H9 (cell line): ENCODE results near the gene WDR48. TPM values are rescaled to one million over a fixed set of nuclear protein-coding genes. Genes with fewer than 3 reads are reported as not detected.

ENCODE experiments used
- DNase-seq: peaks from one replicate; pipeline ENCODE4 v3.0.0-alpha.2; 2017
- H2AFZ ChIP-seq: one replicate; pipeline ENCODE4 v1.6.1; 2013; ENCODE audit warnings: mild to moderate bottlenecking, low read length, control low read depth, moderate library complexity
- H2AK5ac ChIP-seq: 2 replicates; pipeline ENCODE4 v1.6.1; 2013; ENCODE audit warnings: low read length, control low read depth, mixed read lengths; ENCODE audit not compliant: insufficient read length
- H2BK120ac ChIP-seq: one replicate; pipeline ENCODE4 v1.6.1; 2013; ENCODE audit warnings: low read depth, mild to moderate bottlenecking, low read length, control low read depth, inconsistent platforms; ENCODE audit not compliant: poor library complexity, severe bottlenecking
- H2BK12ac ChIP-seq: 2 replicates; pipeline ENCODE4 v1.6.1; 2013; ENCODE audit warnings: low read length, control low read depth, mixed read lengths, low read depth; ENCODE audit not compliant: insufficient read length
- H2BK15ac ChIP-seq: 2 replicates; pipeline ENCODE4 v1.6.1; 2013; ENCODE audit warnings: low read depth, low read length, control low read depth
- H2BK20ac ChIP-seq: one replicate; pipeline ENCODE4 v1.6.1; 2013; ENCODE audit warnings: low read depth, mild to moderate bottlenecking, low read length, control low read depth, inconsistent platforms; ENCODE audit not compliant: poor library complexity, severe bottlenecking
- H2BK5ac ChIP-seq: 2 replicates; pipeline ENCODE4 v1.6.1; 2013; ENCODE audit warnings: low read length, control low read depth, mixed read lengths; ENCODE audit not compliant: insufficient read length
- H3K14ac ChIP-seq: 2 replicates; pipeline ENCODE4 v1.6.1; 2013; ENCODE audit warnings: low read length, control low read depth; ENCODE audit not compliant: insufficient read depth
- H3K18ac ChIP-seq: 2 replicates; pipeline ENCODE4 v1.6.1; 2013; ENCODE audit warnings: low read depth, mild to moderate bottlenecking, mixed read lengths, low read length, control low read depth; ENCODE audit not compliant: insufficient read length
- H3K23ac ChIP-seq: 2 replicates; pipeline ENCODE4 v1.6.1; 2013; ENCODE audit warnings: low read length, control low read depth, mixed read lengths, low read depth; ENCODE audit not compliant: insufficient read length
- H3K23me2 ChIP-seq: 2 replicates; pipeline ENCODE4 v1.6.1; 2013; ENCODE audit warnings: low read depth, mild to moderate bottlenecking, mixed read lengths, low read length, control low read depth; ENCODE audit not compliant: insufficient read length, poor library complexity, severe bottlenecking
- H3K27ac ChIP-seq: 2 replicates; pipeline ENCODE4 v1.5.1; 2013; ENCODE audit warnings: low read length, control low read depth, mixed read lengths, low read depth; ENCODE audit not compliant: insufficient read length
- H3K27me3 ChIP-seq: 2 replicates; pipeline ENCODE4 v1.6.1; 2013; ENCODE audit warnings: low read length, control low read depth, inconsistent platforms; ENCODE audit not compliant: insufficient read depth
- H3K4ac ChIP-seq: 2 replicates; pipeline ENCODE4 v1.6.1; 2013; ENCODE audit warnings: low read depth, mild to moderate bottlenecking, control low read depth, inconsistent platforms, low read length, moderate library complexity
- H3K4me1 ChIP-seq: 2 replicates; pipeline ENCODE4 v1.6.1; 2013; ENCODE audit warnings: low read length, control low read depth, inconsistent platforms; ENCODE audit not compliant: insufficient read depth
- H3K4me2 ChIP-seq: 2 replicates; pipeline ENCODE4 v1.6.1; 2013; ENCODE audit warnings: low read length, control low read depth, mixed read lengths; ENCODE audit not compliant: insufficient read length, insufficient read depth
- H3K56ac ChIP-seq: 2 replicates; pipeline ENCODE4 v1.6.1; 2013; ENCODE audit warnings: low read depth, mild to moderate bottlenecking, mixed read lengths, low read length, control low read depth; ENCODE audit not compliant: insufficient read length
- H3K79me1 ChIP-seq: 2 replicates; pipeline ENCODE4 v1.6.1; 2013; ENCODE audit warnings: low read depth, mild to moderate bottlenecking, moderate library complexity, low read length, control low read depth, inconsistent platforms; ENCODE audit not compliant: insufficient read depth, poor library complexity, severe bottlenecking
- H3K79me2 ChIP-seq: 2 replicates; pipeline ENCODE4 v1.6.1; 2013; ENCODE audit warnings: low read length, control low read depth, inconsistent platforms; ENCODE audit not compliant: insufficient read depth
- H3K9ac ChIP-seq: 2 replicates; pipeline ENCODE4 v1.6.1; 2013; ENCODE audit warnings: low read length, control low read depth, mixed read lengths; ENCODE audit not compliant: insufficient read length; ENCODE audit errors: extremely low read depth
- H3K9me3 ChIP-seq: one replicate; pipeline ENCODE4 v1.6.1; 2013; ENCODE audit warnings: low read depth, low read length, inconsistent platforms; ENCODE audit not compliant: control insufficient read depth
- H3T11ph ChIP-seq: one replicate; pipeline ENCODE4 v1.6.1; 2013; ENCODE audit warnings: mild to moderate bottlenecking, low read length, control low read depth, inconsistent platforms
- H4K20me1 ChIP-seq: one replicate; pipeline ENCODE4 v1.6.1; 2013; ENCODE audit not compliant: control insufficient read depth, insufficient read length, insufficient read depth
- H4K5ac ChIP-seq: 2 replicates; pipeline ENCODE4 v1.6.1; 2013; ENCODE audit warnings: low read depth, mild to moderate bottlenecking, mixed read lengths, low read length, control low read depth; ENCODE audit not compliant: insufficient read length
- H4K8ac ChIP-seq: replicated peaks from 2 replicates; pipeline ENCODE4 v1.6.1; 2013; ENCODE audit warnings: low read length, control low read depth, mixed read lengths, low read depth; ENCODE audit not compliant: insufficient read length
- H4K91ac ChIP-seq: 2 replicates; pipeline ENCODE4 v1.6.1; 2013; ENCODE audit warnings: low read depth, mild to moderate bottlenecking, moderate library complexity, mixed read lengths, low read length, control low read depth; ENCODE audit not compliant: insufficient read length
- H3K27ac Mint-ChIP-seq, 3 experiments: 2 replicates in 2 of 3; 3 replicates in 1 of 3; pipeline ENCODE4 v1.8.0; 2020 to 2021; ENCODE audit warnings: mixed read lengths in 3 of 3, mild to moderate bottlenecking in 1 of 3, moderate library complexity in 1 of 3
- H3K27me3 Mint-ChIP-seq: 2 replicates; pipeline ENCODE4 v1.8.0; 2021; ENCODE audit warnings: low read depth, mild to moderate bottlenecking, moderate library complexity, mixed read lengths
- H3K36me3 Mint-ChIP-seq, 3 experiments: 2 replicates in 2 of 3; 3 replicates in 1 of 3; pipeline ENCODE4 v1.8.0; 2020 to 2021; ENCODE audit warnings: low read depth in 3 of 3, mixed read lengths in 3 of 3; ENCODE audit not compliant: insufficient read depth in 1 of 3
- H3K4me1 Mint-ChIP-seq, 2 experiments: 2 replicates each; pipeline ENCODE4 v1.8.0; 2020; ENCODE audit warnings: mixed read lengths in 2 of 2
- H3K4me3 Mint-ChIP-seq, 2 experiments: 2 replicates in 1 of 2; 3 replicates in 1 of 2; pipeline ENCODE4 v1.8.0; 2020 to 2021; ENCODE audit warnings: mild to moderate bottlenecking in 2 of 2, mixed read lengths in 2 of 2, moderate library complexity in 1 of 2
- H3K9me3 Mint-ChIP-seq, 2 experiments: 2 replicates in 1 of 2; 3 replicates in 1 of 2; pipeline ENCODE4 v1.8.0; 2020; ENCODE audit warnings: mild to moderate bottlenecking in 2 of 2, mixed read lengths in 2 of 2, moderate library complexity in 1 of 2
- CTCF ChIP-seq: fragments of 200-600 bp; sonication (generic); conservative IDR thresholded peaks from 3 replicates; pipeline ENCODE4 v1.8.0; 2021; ENCODE audit warnings: antibody characterized with exemption, mild to moderate bottlenecking
- WGBS: extraction: QIAGEN DNeasy Blood & Tissue Kit; methylation state at CpG from one replicate; pipeline ENCODE4 v1.1.7; 2013; ENCODE audit warnings: missing lambda C conversion rate, low lambda C conversion rate, mixed read lengths; ENCODE audit not compliant: insufficient read length; ENCODE audit errors: extremely low coverage; 5-methylcytosine and 5-hydroxymethylcytosine counted together
- total RNA-seq: library from RNA; stranded (reverse); gene quantifications from 2 replicates; pipeline ENCODE4 v1.2.1, GENCODE V29; 2021

The WDR48 gene
- total RNA-seq, 1 experiment from 2014 or later = 52.7 TPM

DNA sequence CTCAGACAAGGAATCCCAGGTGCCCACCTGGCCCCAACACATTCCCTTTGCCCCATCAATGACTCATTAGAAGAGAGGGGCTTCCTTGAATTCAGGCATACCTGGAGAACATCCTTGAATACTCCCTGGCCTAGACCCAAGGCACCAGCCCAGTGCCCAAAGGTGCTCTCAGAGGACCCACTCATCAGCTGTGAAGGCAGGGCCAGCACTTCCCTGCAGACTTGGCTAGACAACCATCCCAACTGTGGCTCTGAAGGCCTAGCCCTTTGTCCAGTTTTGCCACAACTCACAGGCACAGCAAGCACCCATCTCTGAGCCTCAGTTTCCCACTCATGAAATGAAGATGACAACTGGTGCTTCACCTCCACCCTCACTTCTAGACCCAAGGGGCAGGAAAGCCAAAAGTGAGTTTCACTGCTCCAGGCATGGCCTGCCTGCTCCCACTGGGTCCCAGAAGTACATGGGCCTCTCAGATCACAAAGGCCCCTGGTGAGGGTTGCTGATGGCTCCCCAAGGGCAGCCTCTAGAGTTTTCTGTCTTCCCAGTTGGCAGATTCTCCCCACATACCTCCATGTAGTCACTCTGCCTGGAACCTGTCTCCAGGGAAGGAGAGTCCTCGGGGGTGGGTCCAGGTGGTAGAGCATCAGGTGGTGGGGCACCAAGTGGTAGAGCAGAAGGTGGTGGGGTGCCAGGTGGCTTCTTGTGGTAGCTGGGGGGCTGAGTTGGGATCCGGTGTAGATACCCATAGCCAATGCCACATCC, 48.1 kb downstream of the WDR48 start:
- H3K4me3 Mint-ChIP-seq = no peak overlapping the region
- Histone ChIP-seq H2BK12ac (no peak overlapping the region), H4K5ac (no peak overlapping the region), H3K9ac (no peak overlapping the region), H2AFZ (no peak overlapping the region), H2AK5ac (no peak overlapping the region), H3K79me1 (no peaks in the 10 kb centered on the region), H4K8ac (no peak overlapping the region), H2BK20ac (no peak overlapping the region), H2BK5ac (no peak overlapping the region), H3K4me2 (no peak overlapping the region), H4K91ac (no peak overlapping the region), H3K79me2 (no peaks in the 10 kb centered on the region; the same call in 1 of the 2 replicates), H3K14ac (no peak overlapping the region), H3T11ph (no peak overlapping the region), H3K18ac (no peak overlapping the region), H3K9me3 (no peaks in the 10 kb centered on the region), H4K20me1 (no peaks in the 10 kb centered on the region), H3K56ac (no peak overlapping the region), H3K23me2 (no peaks in the 10 kb centered on the region), H3K23ac (no peak overlapping the region), H2BK15ac (no peak overlapping the region), H3K27ac (no peak overlapping the region), H3K4ac (no peak overlapping the region), H3K4me1 (no peaks in the 10 kb centered on the region), H2BK120ac (no peak overlapping the region), H3K27me3 (no peaks in the 10 kb centered on the region)
- H3K36me3 Mint-ChIP-seq = peaks cover 9 to 38% (median 26%) of the 10 kb centered on the region in 3 experiments; a peak in 6 of 7 replicates
- H3K27ac Mint-ChIP-seq = no peak overlapping the region
- TF ChIP-seq CTCF = no peak
- H3K9me3 Mint-ChIP-seq = no peaks in the 10 kb centered on the region
- H3K27me3 Mint-ChIP-seq = no peaks in the 10 kb centered on the region; the same call in 1 of the 2 replicates
- no peak for DNase-seq
- H3K4me1 Mint-ChIP-seq = peaks cover 0 to 12% of the 10 kb centered on the region in 2 experiments; a peak in 2 of 4 replicates
- WGBS = no CpG with 5 or more reads among the region's 2 CpGs
